GM10266 (cell line): ENCODE measurements around the gene ADAM12.

Experiments used
- DNase-seq: peaks from one replicate; pipeline ENCODE4 v3.0.0; 2012; ENCODE audit errors: extremely low spot score
- TF ChIP-seq, protein P1 (sequence below): IDR thresholded peaks from 2 replicates; pipeline ENCODE4 v1.5.1; 2012; ENCODE audit warnings: mild to moderate bottlenecking, low read depth; ENCODE audit not compliant: control insufficient read depth, insufficient read depth; ENCODE audit errors: missing control alignments

ADAM12 gene

GRCh38 chr10:126016882-126017281 is 371.4 kb downstream of the ADAM12 start:
- TF ChIP-seq, protein P1, sequence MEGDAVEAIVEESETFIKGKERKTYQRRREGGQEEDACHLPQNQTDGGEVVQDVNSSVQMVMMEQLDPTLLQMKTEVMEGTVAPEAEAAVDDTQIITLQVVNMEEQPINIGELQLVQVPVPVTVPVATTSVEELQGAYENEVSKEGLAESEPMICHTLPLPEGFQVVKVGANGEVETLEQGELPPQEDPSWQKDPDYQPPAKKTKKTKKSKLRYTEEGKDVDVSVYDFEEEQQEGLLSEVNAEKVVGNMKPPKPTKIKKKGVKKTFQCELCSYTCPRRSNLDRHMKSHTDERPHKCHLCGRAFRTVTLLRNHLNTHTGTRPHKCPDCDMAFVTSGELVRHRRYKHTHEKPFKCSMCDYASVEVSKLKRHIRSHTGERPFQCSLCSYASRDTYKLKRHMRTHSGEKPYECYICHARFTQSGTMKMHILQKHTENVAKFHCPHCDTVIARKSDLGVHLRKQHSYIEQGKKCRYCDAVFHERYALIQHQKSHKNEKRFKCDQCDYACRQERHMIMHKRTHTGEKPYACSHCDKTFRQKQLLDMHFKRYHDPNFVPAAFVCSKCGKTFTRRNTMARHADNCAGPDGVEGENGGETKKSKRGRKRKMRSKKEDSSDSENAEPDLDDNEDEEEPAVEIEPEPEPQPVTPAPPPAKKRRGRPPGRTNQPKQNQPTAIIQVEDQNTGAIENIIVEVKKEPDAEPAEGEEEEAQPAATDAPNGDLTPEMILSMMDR: no peak
- DNase-seq: no peak

GRCh38 chr10:126016156-126016805 is 372.0 kb downstream of the ADAM12 start:
- TF ChIP-seq, protein P1: no peak
- no peak for DNase-seq

DNA sequence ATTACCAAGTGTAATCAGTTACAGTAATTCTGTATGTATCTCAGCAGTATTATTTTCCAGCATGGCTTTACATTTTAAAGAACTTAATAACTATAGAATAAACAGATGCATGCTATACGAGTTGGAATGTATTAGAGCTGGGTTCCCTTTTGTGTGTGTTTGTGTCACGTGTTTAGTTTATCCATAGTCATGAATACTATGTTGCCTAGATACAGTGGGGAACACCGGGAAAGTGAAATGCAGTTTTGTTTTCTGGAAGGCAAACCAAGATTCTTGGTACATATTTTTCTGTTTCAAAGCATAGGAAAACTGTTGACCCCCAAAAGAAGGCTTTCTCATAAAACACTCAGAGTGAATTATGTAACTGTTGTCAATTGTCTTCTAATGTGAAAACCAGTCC is 372.9 kb downstream of the ADAM12 start:
- DNase-seq: no peak
- TF ChIP-seq, protein P1: no peak

- no peak for DNase-seq
- TF ChIP-seq, protein P1: no peak
These were observed 374.0 kb downstream of the ADAM12 start for GRCh38 chr10:126014309-126014708.

DNA sequence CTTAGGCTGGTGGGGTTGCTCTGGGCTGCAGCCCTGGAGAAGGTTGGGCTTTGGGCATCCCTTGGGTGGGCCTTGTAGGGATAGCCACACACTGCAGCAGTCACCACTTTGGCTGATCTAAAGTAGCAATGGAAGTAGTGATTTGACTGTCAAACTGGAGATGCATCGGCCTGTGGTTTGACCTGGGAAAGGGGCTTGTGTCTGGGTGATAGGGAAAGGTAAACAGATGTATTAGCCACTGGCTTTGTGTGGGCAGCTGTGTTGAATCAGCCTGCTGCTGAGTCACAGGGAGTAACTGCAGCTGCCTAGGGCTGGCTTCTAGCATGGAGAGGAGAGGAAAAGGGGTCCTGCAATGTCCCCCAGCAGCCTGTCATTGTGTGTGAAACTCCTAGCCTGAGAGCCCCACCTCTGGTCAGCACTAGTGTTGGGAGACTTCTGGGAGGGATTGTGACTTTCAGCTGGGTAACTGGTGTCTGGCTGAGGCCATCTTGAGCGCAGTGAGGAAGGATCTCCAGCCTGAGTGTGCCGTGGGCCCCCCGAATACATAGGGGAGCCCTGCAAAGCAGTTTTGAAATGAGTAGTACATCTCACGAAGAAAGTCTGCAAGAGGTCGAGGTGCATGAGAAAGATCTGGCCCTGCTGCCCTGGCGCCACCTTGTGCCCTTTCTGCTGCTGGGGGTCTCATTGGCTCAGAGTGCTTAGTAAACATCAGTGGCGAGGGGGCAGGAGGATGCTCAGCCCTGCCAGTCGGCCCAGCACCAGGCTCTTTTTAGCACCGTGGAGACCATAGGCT is 374.6 kb downstream of the ADAM12 start:
- TF ChIP-seq, protein P1: peak; percentile 30
- DNase-seq: no peak

DNA sequence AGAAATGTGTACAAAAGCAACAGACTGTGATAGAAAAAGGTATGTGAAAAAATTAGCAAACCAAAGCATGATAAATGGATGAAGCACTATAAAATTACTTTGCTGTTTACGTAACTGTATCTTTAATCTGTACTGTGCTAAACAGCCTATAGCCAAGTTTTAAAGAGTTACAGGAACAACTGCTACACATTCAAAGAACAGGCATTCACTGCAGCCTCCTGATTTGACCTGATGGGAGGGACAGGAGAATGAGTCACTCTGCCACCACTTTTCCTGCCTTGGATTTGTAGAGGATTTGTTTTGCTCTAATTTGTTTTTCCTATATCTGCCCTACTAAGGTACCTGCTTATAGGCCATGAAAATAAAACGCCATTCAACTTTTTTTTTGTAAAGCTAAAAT is 375.8 kb downstream of the ADAM12 start:
- TF ChIP-seq, protein P1: no peak
- no peak for DNase-seq

GRCh38 chr10:126011995-126012394 is 376.3 kb downstream of the ADAM12 start:
- TF ChIP-seq, protein P1: no peak

More at GRCh38 chr10:126011995-126012394, 376.3 kb downstream of the ADAM12 start:
- DNase-seq: no peak
